ENCODE measurements around the gene ATP5IF1.

ATP5IF1 gene

GRCh38 chr1:28200234-28200873, 35.6 kb upstream of the ATP5IF1 start:
- Histone ChIP-seq H3K36me3 (ENCODE audit: control insufficient read depth, low read depth, low read length) (peaks cover 55% of the 10 kb centered on the region), H3K27me3 (ENCODE audit: control insufficient read depth, insufficient read depth, low read length) (no peaks in the 10 kb centered on the region), H3K9me3 (ENCODE audit: control insufficient read depth, low read depth, low read length) (no peaks in the 10 kb centered on the region), H3K4me3 (ENCODE audit: low read length) (no peak overlapping the region), H3K27ac (ENCODE audit: low read length) (no peak overlapping the region), H3K9ac (ENCODE audit: low read length) (no peak overlapping the region), H3K4me1 (ENCODE audit: control insufficient read depth, low read depth, low read length) (peaks cover 21% of the 10 kb centered on the region)

GRCh38 chr1:28205243-28205642, 30.7 kb upstream of the ATP5IF1 start:
- no peak overlapping the region for H3K9ac ChIP-seq (ENCODE audit: low read length)
- H3K36me3 ChIP-seq (ENCODE audit: control insufficient read depth, low read depth, low read length), result peaks cover 65% of the 10 kb centered on the region
- no peaks in the 10 kb centered on the region for H3K9me3 ChIP-seq (ENCODE audit: control insufficient read depth, low read depth, low read length)
- no peaks in the 10 kb centered on the region for H3K27me3 ChIP-seq (ENCODE audit: control insufficient read depth, insufficient read depth, low read length)
- H3K4me1 ChIP-seq (ENCODE audit: control insufficient read depth, low read depth, low read length), result no peaks in the 10 kb centered on the region
- H3K4me3 ChIP-seq (ENCODE audit: low read length), result no peak overlapping the region
- H3K27ac ChIP-seq (ENCODE audit: low read length), result no peak overlapping the region

- H3K27me3 ChIP-seq (ENCODE audit: control insufficient read depth, insufficient read depth, low read length), result no peaks in the 10 kb centered on the region
- no peaks in the 10 kb centered on the region for H3K4me1 ChIP-seq (ENCODE audit: control insufficient read depth, low read depth, low read length)
- no peak overlapping the region for H3K27ac ChIP-seq (ENCODE audit: low read length)
- H3K36me3 ChIP-seq (ENCODE audit: control insufficient read depth, low read depth, low read length), result peaks cover 60% of the 10 kb centered on the region
- no peak overlapping the region for H3K9ac ChIP-seq (ENCODE audit: low read length)
- H3K9me3 ChIP-seq (ENCODE audit: control insufficient read depth, low read depth, low read length), result no peaks in the 10 kb centered on the region
- H3K4me3 ChIP-seq (ENCODE audit: low read length), result no peak overlapping the region
Observed at GRCh38 chr1:28208818-28209441, 27.0 kb upstream of the ATP5IF1 start.

- Histone ChIP-seq H3K9me3 (ENCODE audit: control insufficient read depth, low read depth, low read length) (no peaks in the 10 kb centered on the region), H3K36me3 (ENCODE audit: control insufficient read depth, low read depth, low read length) (peaks cover 56% of the 10 kb centered on the region), H3K27me3 (ENCODE audit: control insufficient read depth, insufficient read depth, low read length) (no peaks in the 10 kb centered on the region), H3K4me3 (ENCODE audit: low read length) (no peak overlapping the region), H3K9ac (ENCODE audit: low read length) (no peak overlapping the region), H3K27ac (ENCODE audit: low read length) (no peak overlapping the region), H3K4me1 (ENCODE audit: control insufficient read depth, low read depth, low read length) (no peaks in the 10 kb centered on the region)
Observed at GRCh38 chr1:28209700-28210099, 26.2 kb upstream of the ATP5IF1 start.

- Histone ChIP-seq H3K4me1 (ENCODE audit: control insufficient read depth, low read depth, low read length) (no peaks in the 10 kb centered on the region), H3K27ac (ENCODE audit: low read length) (no peak overlapping the region), H3K36me3 (ENCODE audit: control insufficient read depth, low read depth, low read length) (peaks cover 40% of the 10 kb centered on the region), H3K4me3 (ENCODE audit: low read length) (no peak overlapping the region), H3K9me3 (ENCODE audit: control insufficient read depth, low read depth, low read length) (no peaks in the 10 kb centered on the region), H3K27me3 (ENCODE audit: control insufficient read depth, insufficient read depth, low read length) (no peaks in the 10 kb centered on the region), H3K9ac (ENCODE audit: low read length) (no peak overlapping the region)
Observed at GRCh38 chr1:28213315-28213714, 22.6 kb upstream of the ATP5IF1 start.

GRCh38 chr1:28229089-28229488, 6.8 kb upstream of the ATP5IF1 start:
- Histone ChIP-seq H3K27me3 (ENCODE audit: control insufficient read depth, insufficient read depth, low read length) (no peaks in the 10 kb centered on the region), H3K36me3 (ENCODE audit: control insufficient read depth, low read depth, low read length) (peaks cover 52% of the 10 kb centered on the region), H3K9ac (ENCODE audit: low read length) (no peak overlapping the region), H3K4me3 (ENCODE audit: low read length) (no peak overlapping the region), H3K9me3 (ENCODE audit: control insufficient read depth, low read depth, low read length) (no peaks in the 10 kb centered on the region), H3K4me1 (ENCODE audit: control insufficient read depth, low read depth, low read length) (no peaks in the 10 kb centered on the region), H3K27ac (ENCODE audit: low read length) (no peak overlapping the region)

- Histone ChIP-seq H3K9me3 (ENCODE audit: control insufficient read depth, low read depth, low read length) (no peaks in the 10 kb centered on the region), H3K27ac (ENCODE audit: low read length) (no peak overlapping the region), H3K36me3 (ENCODE audit: control insufficient read depth, low read depth, low read length) (peaks cover 47% of the 10 kb centered on the region), H3K27me3 (ENCODE audit: control insufficient read depth, insufficient read depth, low read length) (no peaks in the 10 kb centered on the region), H3K4me1 (ENCODE audit: control insufficient read depth, low read depth, low read length) (no peaks in the 10 kb centered on the region), H3K4me3 (ENCODE audit: low read length) (no peak overlapping the region), H3K9ac (ENCODE audit: low read length) (no peak overlapping the region)
Observed at GRCh38 chr1:28229996-28230395, 5.9 kb upstream of the ATP5IF1 start.

GRCh38 chr1:28232558-28233263, 3.2 kb upstream of the ATP5IF1 start, which contains the start of gene DNAJC8:
Gene DNAJC8 (minus strand): TSS chr1:28233029. CDS start chr1:28232998, 31 bp downstream.
- H3K36me3 ChIP-seq (ENCODE audit: control insufficient read depth, low read depth, low read length), result peaks cover 27% of the 10 kb centered on the region

GRCh38 chr1:28233264-28233606, 2.7 kb upstream of the ATP5IF1 start:
- no peak overlapping the region for H3K27ac ChIP-seq (ENCODE audit: low read length)
- H3K27me3 ChIP-seq (ENCODE audit: control insufficient read depth, insufficient read depth, low read length), result no peaks in the 10 kb centered on the region
- peaks cover 6% of the 10 kb centered on the region for H3K4me1 ChIP-seq (ENCODE audit: control insufficient read depth, low read depth, low read length)
- H3K9ac ChIP-seq (ENCODE audit: low read length), result peak overlapping the region; percentile 96
- H3K9me3 ChIP-seq (ENCODE audit: control insufficient read depth, low read depth, low read length), result no peaks in the 10 kb centered on the region
- peaks cover 27% of the 10 kb centered on the region for H3K36me3 ChIP-seq (ENCODE audit: control insufficient read depth, low read depth, low read length)
- peak overlapping the region; percentile 82 for H3K4me3 ChIP-seq (ENCODE audit: low read length)

More at GRCh38 chr1:28232558-28233263, 3.2 kb upstream of the ATP5IF1 start, which contains the start of gene DNAJC8:
- peak within 1 kb of the TSS; percentile 82 for H3K4me3 ChIP-seq (ENCODE audit: low read length)
- peaks cover 6% of the 10 kb centered on the region for H3K4me1 ChIP-seq (ENCODE audit: control insufficient read depth, low read depth, low read length)
- H3K27ac ChIP-seq (ENCODE audit: low read length), result peak within 1 kb of the TSS; percentile 68
- H3K9me3 ChIP-seq (ENCODE audit: control insufficient read depth, low read depth, low read length), result no peaks in the 10 kb centered on the region
- peak within 1 kb of the TSS; percentile 96 for H3K9ac ChIP-seq (ENCODE audit: low read length)
- no peaks in the 10 kb centered on the region for H3K27me3 ChIP-seq (ENCODE audit: control insufficient read depth, insufficient read depth, low read length)

- Histone ChIP-seq H3K4me3 (ENCODE audit: low read length) (peak overlapping the region; percentile 78), H3K9me3 (ENCODE audit: control insufficient read depth, low read depth, low read length) (no peaks in the 10 kb centered on the region), H3K9ac (ENCODE audit: low read length) (peak overlapping the region; percentile 74), H3K36me3 (ENCODE audit: control insufficient read depth, low read depth, low read length) (peaks cover 10% of the 10 kb centered on the region), H3K27ac (ENCODE audit: low read length) (peak overlapping the region; percentile 26), H3K4me1 (ENCODE audit: control insufficient read depth, low read depth, low read length) (peaks cover 6% of the 10 kb centered on the region), H3K27me3 (ENCODE audit: control insufficient read depth, insufficient read depth, low read length) (no peaks in the 10 kb centered on the region)
Observed at GRCh38 chr1:28236656-28237322, 865 bp downstream of the ATP5IF1 start.

- Histone ChIP-seq H3K36me3 (ENCODE audit: control insufficient read depth, low read depth, low read length) (peaks cover 10% of the 10 kb centered on the region), H3K27ac (ENCODE audit: low read length) (no peak overlapping the region), H3K9me3 (ENCODE audit: control insufficient read depth, low read depth, low read length) (no peaks in the 10 kb centered on the region)
Observed at GRCh38 chr1:28239004-28239403, 3.1 kb downstream of the ATP5IF1 start.

More at GRCh38 chr1:28239004-28239403, 3.1 kb downstream of the ATP5IF1 start:
- no peak overlapping the region for H3K9ac ChIP-seq (ENCODE audit: low read length)
- no peak overlapping the region for H3K4me3 ChIP-seq (ENCODE audit: low read length)
- H3K4me1 ChIP-seq (ENCODE audit: control insufficient read depth, low read depth, low read length), result peaks cover 6% of the 10 kb centered on the region
- no peaks in the 10 kb centered on the region for H3K27me3 ChIP-seq (ENCODE audit: control insufficient read depth, insufficient read depth, low read length)

Measured in iPS-18a (cell line).